GM19452 (cell line): ENCODE results near the gene ZNHIT1.

Source experiments
- ATAC-seq: cut with Tn5 transposase; IDR thresholded peaks from one replicate; pipeline ENCODE4 v1.9.1; 2021; ENCODE audit not compliant: unreplicated experiment

ZNHIT1 gene

GRCh38 chr7:101217388-101218235 is at the start of gene ZNHIT1, which contains the start of gene PLOD3:
TSS of gene ZNHIT1 (plus strand) at chr7:101218165. CDS start at chr7:101218196, 31 bp downstream.
TSS of gene PLOD3 (minus strand) at chr7:101217581. CDS start at chr7:101217274, 307 bp downstream.
- peak; percentile 58 for ATAC-seq

GRCh38 chr7:101168412-101169049 is 49.4 kb upstream of the ZNHIT1 start:
- no peak for ATAC-seq

- no peak for ATAC-seq
Measured at GRCh38 chr7:101169110-101169837, 48.7 kb upstream of the ZNHIT1 start.

DNA sequence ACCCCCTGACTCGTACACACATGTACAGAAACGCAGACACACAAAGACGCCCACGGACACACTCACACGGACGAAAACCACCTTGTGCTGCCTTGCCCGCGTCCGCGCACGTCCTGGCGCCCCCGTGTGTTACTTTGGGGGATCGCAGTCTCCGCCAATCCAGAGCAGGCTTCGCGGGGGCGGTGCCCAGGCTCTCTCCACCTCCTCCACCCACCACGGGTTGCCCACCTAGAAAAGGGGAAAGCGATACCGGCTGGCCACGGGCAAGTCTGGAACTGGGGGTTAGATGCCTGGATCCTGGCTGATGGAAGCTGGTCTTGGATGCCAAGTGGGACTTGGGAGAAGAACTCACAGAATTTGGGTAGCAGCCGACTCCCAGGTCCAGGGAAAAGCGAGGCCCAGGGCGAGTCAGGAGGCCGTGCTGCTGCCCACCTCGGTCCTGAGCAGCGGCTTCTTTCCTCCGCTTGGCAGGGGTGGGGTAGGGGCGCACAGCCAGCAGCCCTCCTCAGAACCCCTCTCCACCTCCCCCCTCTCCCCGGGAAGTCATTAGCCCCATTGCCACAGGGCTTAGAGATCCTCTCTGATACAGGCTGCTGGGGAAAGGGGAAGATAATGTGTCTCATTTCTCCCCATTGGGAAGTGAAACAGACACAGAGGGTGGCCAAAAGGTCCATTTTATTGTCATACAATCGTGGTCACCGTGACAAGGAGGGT is 48.0 kb upstream of the ZNHIT1 start:
- ATAC-seq: no peak

DNA sequence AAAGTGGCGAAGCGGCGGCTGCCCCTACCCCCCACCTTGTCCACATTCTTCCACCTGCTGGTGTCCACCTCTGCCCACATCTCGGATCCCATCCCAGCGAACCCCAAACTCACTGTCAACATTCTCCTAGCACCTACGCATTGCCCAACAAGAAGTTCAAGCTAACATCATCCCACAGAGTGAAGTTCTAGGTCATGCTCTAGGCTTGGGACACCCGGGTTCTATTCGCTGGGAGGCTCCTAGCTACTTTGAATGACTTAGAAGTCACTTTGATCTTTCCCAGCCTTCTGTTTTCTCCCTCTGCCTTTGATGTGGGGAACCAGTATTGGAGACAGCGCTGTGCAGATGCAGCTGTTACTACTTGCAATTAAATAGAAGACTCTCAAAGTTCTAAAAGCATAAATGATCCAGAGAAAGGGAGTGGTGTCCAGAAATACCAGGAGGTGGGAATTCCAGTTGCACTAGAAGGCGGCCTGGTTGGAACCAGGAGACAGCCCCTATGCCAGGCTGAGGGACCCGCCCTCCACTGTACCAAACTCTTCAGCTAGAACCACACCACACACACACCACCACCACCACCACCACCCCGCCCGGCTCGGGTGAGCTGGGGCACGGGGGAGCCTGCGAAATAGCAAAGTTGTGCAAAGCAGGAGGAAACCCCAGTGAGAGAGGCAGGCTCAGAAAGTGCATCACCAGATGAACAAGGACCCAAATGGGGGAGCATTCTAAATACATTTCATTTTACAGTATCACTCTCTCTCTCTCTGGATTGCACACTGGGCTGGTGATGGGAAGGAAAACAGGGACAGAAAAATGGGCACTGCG is 47.1 kb upstream of the ZNHIT1 start:
- ATAC-seq: no peak

GRCh38 chr7:101171442-101171837 is 46.5 kb upstream of the ZNHIT1 start:
- ATAC-seq: no peak

DNA sequence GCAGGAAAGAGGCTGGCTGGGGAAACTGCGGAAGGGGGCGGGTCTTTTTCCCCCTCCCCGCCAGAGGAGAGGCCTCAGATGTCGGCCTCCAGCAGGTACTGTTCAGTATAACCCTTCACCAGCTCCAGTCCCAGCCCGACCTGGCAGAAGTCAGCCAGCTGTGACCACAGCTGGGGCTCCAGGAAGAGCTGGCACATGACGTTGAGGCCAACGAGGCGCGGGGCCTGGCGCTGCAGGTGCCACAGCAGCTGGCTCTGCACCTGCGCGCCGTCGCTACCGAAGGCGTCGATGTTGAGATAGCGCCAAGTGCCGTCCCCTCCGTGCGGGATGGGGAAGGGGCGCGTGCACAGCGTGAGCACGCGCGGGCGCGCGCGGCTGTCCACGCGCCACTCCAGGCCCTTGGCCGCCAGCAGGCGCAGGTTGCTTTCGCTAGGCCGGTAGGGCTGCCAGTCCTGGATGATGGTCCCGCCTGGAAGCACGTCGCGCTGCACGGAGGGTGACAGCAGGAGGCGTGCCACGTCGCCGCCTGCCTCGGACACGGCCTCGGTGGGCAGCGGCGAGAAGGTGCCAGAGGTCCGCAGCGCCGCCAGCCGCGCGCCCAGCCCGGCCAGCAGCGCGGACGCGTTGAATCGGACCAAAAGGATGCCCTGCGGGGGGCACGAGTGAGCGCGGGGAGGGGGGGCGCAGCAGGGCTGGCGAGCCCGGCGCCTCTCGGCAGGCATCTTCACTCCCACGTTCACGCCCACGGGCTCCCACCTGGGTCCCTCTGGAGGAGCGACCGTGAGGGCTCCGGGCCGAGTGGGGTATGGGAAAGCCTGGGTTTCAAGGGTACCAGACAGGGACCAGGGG is 45.7 kb upstream of the ZNHIT1 start:
- ATAC-seq: no peak

- no peak for ATAC-seq
Measured at GRCh38 chr7:101172854-101173751, 44.9 kb upstream of the ZNHIT1 start.

- no peak for ATAC-seq
Measured at GRCh38 chr7:101173752-101174244, 44.2 kb upstream of the ZNHIT1 start.

DNA sequence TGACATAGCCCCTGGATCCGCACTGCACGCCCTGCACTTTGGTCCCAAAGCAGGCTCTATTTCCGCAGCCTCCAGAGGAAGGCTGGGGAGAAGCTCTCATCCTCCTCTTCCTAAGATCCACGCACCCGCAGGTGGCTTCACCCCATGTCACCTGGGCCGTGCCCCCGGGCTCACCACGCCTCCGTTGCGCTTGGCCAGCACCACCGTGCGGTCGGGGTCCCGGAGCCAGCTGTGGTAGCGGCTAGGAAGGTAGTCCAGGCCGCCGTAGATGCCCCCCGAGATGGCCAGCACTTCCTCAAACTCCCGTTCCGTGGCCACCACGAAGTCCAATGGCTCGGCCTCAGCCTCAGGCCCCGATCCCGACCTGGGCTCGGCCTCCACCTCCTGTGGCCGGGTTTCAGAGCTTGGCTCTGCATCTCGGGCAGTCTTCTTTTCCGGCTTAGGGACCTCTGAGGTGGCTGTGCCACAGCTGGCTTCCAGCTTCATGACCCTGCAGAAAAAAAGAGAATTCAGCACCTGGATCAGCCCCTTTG is 43.6 kb upstream of the ZNHIT1 start:
- no peak for ATAC-seq

GRCh38 chr7:101175664-101176063 is 42.3 kb upstream of the ZNHIT1 start:
- ATAC-seq: no peak

DNA sequence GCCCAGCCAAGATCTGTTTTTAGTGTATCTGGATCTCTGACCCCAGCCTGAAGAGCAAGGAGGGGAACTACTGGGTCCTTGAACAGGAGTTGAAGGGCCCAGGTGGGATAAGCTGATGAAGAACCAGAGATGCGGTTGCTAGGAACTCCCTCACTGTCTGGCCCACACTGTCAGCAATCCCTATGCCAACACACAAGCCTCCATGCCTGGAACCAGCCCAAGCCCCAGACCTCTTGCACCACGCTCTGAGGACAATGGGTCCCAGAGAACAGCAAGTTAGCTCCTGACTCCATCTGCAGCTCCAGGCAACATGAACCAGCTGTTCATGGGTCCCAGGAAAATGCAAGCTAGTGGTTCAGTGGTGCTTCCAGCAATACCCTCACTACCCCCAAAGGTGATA is 40.3 kb upstream of the ZNHIT1 start:
- no peak for ATAC-seq

GRCh38 chr7:101179117-101179516 is 38.8 kb upstream of the ZNHIT1 start:
- ATAC-seq: no peak

DNA sequence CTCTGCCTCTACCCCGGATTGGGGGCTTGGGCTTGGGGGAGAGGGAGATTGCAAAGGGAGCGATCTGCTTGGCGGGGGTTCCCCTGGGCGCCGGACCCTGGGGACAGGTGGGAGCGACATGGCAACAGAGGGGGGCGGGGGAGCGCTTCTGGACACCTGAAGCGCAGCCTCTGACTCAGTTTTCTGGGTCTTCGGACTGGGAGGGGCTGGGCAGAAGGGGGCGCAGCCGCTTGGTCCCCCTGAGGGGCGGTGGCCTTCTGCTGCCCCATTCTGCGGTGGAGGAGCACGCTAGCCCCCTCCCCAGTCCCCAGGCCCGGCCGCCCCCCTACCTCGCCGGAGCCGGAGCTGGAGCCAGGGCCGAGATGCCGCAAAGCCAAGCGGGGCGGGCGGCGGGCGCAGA is 38.3 kb upstream of the ZNHIT1 start:
- no peak for ATAC-seq

DNA sequence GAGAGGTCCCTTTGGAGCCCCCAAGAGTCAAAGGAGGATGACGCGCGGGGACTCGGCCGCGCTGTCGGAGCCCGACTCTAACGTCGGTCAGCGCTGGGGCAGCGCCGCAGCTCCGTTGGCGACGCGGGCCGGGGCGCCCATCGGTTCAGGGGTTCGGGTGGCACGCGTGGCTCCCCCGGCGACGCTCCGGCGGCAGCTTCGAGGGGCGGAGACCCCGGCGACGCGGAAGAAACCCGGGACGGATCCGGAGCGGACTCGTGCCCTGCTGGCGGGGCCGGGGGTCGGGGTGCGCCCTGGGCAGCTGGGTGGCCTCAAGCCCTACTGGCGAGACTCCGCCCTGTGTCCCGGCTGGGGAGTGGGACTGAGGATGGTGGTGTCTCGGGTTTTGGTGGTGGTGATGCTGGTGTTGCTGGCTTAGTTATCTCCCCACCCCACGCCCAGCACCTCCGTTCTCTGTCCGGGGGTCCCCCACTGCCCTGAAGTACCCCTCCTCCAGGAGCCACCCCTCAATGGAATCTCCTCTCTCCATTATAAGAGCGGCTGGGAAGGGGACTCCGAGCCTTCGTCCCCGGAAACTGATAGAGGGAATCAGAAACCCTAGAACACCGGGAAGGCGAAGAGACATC is 37.7 kb upstream of the ZNHIT1 start, which contains the start of gene NAT16:
TSS of gene NAT16 (minus strand) at position 164 of the 626 bp plus-strand sequence. CDS start 5,486 bp downstream, outside the sequence.
- no peak for ATAC-seq

GRCh38 chr7:101185258-101185839 is 32.6 kb upstream of the ZNHIT1 start:
- no peak for ATAC-seq

GRCh38 chr7:101186194-101186593 is 31.8 kb upstream of the ZNHIT1 start:
- no peak for ATAC-seq
